Measurements from ENCODE around the gene NSD1. TPM values are rescaled to one million over a fixed set of nuclear protein-coding genes. Genes with fewer than 3 reads are reported as not detected.
"Not testable (repeated sequence)": the region's sequence is repeated elsewhere in the genome, so short reads cannot be mapped to it uniquely, and the experiment has no call there.

NSD1 gene
- total and polyA plus RNA-seq, 7 donors: 3.0 to 41.5 (median 34.6) TPM

DNA sequence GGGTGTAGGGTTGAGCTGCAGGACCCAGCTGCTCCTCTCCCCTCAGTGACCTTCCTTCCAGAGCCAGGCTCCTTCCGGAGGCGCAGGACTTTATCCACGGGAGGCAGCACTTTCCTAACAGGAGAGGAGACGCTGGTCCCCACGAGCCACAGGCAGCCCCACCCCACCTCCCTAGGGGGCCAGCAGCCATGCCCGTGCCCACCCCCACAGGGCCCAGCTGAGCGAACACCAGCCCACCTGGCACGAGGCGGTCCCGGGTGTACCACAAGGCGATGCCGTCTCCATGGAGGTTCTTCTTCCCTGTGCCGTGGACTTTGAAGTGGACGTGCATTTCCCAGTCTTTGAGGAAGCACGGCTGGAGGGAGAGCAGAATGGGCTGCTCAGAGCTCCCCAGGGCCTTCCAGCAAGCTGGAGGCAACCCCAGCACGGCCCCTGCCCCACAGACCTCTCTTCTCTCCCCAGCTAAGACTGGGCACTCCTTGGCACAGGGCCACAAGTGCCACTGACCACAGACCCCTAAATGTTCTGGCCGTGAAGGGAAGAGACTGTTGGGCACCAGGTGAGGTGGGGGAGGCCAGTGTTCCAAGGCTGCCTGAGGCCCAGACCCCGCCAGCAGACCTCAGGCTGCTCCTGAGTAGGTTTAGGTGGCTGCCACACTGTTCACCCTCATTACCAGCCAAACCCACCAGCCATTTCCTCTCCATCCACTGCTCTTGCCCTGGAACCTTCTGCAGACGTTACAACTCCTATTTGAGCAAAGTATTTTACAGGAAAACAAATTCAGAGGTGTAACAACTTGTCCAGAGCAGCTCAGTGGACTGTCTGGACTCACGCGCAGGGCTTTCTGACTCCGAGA is 204.9 kb downstream of the NSD1 start:
- Histone ChIP-seq H3K36me3 (peaks cover 28 to 71% (median 52%) of the 10 kb centered on the region in 4 donors), H3K27me3 (no peaks in the 10 kb centered on the region), H3K27ac (no peak overlapping the region), H3K4me1 (no peaks in the 10 kb centered on the region), H3K4me3 (no peak overlapping the region), H3K9me3 (no peaks in the 10 kb centered on the region)
- 85 to 88% methylated on average over 22 of the region's 22 CpGs for WGBS, 2 donors
- DNase-seq: no peak
- intact Hi-C loops (cut with DNase I): no loop called here
- no peak for TF ChIP-seq POLR2A (IDR thresholded peaks at IDR 0.05)
- TF ChIP-seq, protein P1, sequence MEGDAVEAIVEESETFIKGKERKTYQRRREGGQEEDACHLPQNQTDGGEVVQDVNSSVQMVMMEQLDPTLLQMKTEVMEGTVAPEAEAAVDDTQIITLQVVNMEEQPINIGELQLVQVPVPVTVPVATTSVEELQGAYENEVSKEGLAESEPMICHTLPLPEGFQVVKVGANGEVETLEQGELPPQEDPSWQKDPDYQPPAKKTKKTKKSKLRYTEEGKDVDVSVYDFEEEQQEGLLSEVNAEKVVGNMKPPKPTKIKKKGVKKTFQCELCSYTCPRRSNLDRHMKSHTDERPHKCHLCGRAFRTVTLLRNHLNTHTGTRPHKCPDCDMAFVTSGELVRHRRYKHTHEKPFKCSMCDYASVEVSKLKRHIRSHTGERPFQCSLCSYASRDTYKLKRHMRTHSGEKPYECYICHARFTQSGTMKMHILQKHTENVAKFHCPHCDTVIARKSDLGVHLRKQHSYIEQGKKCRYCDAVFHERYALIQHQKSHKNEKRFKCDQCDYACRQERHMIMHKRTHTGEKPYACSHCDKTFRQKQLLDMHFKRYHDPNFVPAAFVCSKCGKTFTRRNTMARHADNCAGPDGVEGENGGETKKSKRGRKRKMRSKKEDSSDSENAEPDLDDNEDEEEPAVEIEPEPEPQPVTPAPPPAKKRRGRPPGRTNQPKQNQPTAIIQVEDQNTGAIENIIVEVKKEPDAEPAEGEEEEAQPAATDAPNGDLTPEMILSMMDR (IDR thresholded peaks at IDR 0.05): no peak
- TF ChIP-seq POLR2AphosphoS5 (IDR thresholded peaks at IDR 0.05): no peak

- intact Hi-C loops (cut with DNase I): no loop called here
- DNase-seq: no peak
- 77 to 81% methylated on average over 11 of the region's 11 CpGs for WGBS, 2 donors
- Histone ChIP-seq H3K4me3 (no peak overlapping the region), H3K27ac (no peak overlapping the region), H3K27me3 (no peaks in the 10 kb centered on the region), H3K9me3 (no peaks in the 10 kb centered on the region), H3K4me1 (no peaks in the 10 kb centered on the region), H3K36me3 (peaks cover 22 to 68% (median 45%) of the 10 kb centered on the region in 4 donors)
- TF ChIP-seq POLR2A (IDR thresholded peaks at IDR 0.05) (no peak), POLR2AphosphoS5 (IDR thresholded peaks at IDR 0.05) (no peak), EP300 (IDR thresholded peaks at IDR 0.05) (no peak)
- TF ChIP-seq, protein P1 (IDR thresholded peaks at IDR 0.05): no peak
Measured at GRCh38 chr5:177339107-177339638, 205.6 kb downstream of the NSD1 start.

- DNase-seq; intact Hi-C loops (cut with DNase I); H3K27me3 ChIP-seq; H3K9me3 ChIP-seq; H3K27ac ChIP-seq; H3K4me3 ChIP-seq: not testable (repeated sequence)
- peaks cover 0 to 15% (median 8%) of the 10 kb centered on the region in 4 donors for H3K4me1 ChIP-seq
- H3K36me3 ChIP-seq: peaks cover 0 to 42% (median 8%) of the 10 kb centered on the region in 4 donors
- 95% methylated on average over 14 of the region's 14 CpGs for WGBS, 2 donors
Measured at GRCh38 chr5:177343000-177343399, 209.4 kb downstream of the NSD1 start.

DNA sequence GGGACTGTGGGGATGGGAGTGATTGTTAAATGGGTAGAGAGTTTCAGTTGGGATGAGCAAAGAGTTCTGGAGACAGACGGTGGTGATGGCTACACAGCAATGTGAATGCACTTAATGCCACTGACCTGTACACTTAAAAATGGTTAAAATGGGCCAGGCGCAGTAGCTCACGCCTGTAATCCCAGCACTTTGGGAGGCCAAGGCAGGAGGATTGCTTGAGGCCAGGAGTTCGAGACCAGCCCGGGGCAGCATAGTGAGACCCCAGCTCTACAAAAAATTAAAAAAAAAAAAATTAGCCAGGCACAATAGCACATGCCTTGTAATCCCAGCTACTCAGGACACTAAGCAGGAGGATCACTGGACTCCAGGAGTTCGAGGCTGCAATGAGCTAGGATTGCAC is 210.2 kb downstream of the NSD1 start:
- intact Hi-C loops (cut with DNase I): no loop called here
- peaks cover 0 to 38% (median 2%) of the 10 kb centered on the region in 4 donors for H3K36me3 ChIP-seq
- H3K27me3 ChIP-seq: no peaks in the 10 kb centered on the region
- TF ChIP-seq POLR2A (IDR thresholded peaks at IDR 0.05): no peak
- TF ChIP-seq, protein P1 (IDR thresholded peaks at IDR 0.05): no peak
- TF ChIP-seq EP300 (IDR thresholded peaks at IDR 0.05): no peak
- no peak for TF ChIP-seq POLR2AphosphoS5 (IDR thresholded peaks at IDR 0.05)
- 95 to 96% methylated on average over 6 of the region's 6 CpGs for WGBS, 2 donors
- H3K4me1 ChIP-seq: peaks cover 0 to 21% (median 11%) of the 10 kb centered on the region in 4 donors
- no peak for DNase-seq
- H3K9me3 ChIP-seq: no peaks in the 10 kb centered on the region
- no peak overlapping the region for H3K27ac ChIP-seq
- no peak overlapping the region for H3K4me3 ChIP-seq

GRCh38 chr5:177344891-177345290 is 211.3 kb downstream of the NSD1 start:
- Histone ChIP-seq H3K27ac (no peak overlapping the region), H3K4me1 (peaks cover 0 to 32% (median 22%) of the 10 kb centered on the region in 4 donors), H3K36me3 (peaks cover 0 to 32% (median under 1%) of the 10 kb centered on the region in 4 donors), H3K4me3 (no peak overlapping the region), H3K9me3 (no peaks in the 10 kb centered on the region), H3K27me3 (no peaks in the 10 kb centered on the region)
- DNase-seq: no peak
- WGBS, 2 donors: 96% methylated on average over 6 of the region's 6 CpGs
- TF ChIP-seq POLR2AphosphoS5 (IDR thresholded peaks at IDR 0.05) (no peak), EP300 (IDR thresholded peaks at IDR 0.05) (no peak), POLR2A (IDR thresholded peaks at IDR 0.05) (no peak)
- TF ChIP-seq, protein P1 (IDR thresholded peaks at IDR 0.05): no peak
- intact Hi-C loops (cut with DNase I): no loop called here

Measured in sigmoid colon (tissue), 7 donors.